H54 (cell line): ENCODE results near the gene ATF3.

Experiments
- DNase-seq: peaks from one replicate; pipeline ENCODE4 v3.0.0; 2011; ENCODE audit warnings: low spot score, mixed read lengths; ENCODE audit not compliant: insufficient read length
- FAIRE-seq: peaks from 3 replicates; lab custom pipeline; 2011; peaks lifted over from hg19 to GRCh38; lab: Jason Lieb, UNC
- POLR2A ChIP-seq: IDR thresholded peaks from 2 replicates; pipeline ENCODE4 v1.6.1; 2011; ENCODE audit warnings: low read depth, mild to moderate bottlenecking, low read length

The ATF3 gene

DNA sequence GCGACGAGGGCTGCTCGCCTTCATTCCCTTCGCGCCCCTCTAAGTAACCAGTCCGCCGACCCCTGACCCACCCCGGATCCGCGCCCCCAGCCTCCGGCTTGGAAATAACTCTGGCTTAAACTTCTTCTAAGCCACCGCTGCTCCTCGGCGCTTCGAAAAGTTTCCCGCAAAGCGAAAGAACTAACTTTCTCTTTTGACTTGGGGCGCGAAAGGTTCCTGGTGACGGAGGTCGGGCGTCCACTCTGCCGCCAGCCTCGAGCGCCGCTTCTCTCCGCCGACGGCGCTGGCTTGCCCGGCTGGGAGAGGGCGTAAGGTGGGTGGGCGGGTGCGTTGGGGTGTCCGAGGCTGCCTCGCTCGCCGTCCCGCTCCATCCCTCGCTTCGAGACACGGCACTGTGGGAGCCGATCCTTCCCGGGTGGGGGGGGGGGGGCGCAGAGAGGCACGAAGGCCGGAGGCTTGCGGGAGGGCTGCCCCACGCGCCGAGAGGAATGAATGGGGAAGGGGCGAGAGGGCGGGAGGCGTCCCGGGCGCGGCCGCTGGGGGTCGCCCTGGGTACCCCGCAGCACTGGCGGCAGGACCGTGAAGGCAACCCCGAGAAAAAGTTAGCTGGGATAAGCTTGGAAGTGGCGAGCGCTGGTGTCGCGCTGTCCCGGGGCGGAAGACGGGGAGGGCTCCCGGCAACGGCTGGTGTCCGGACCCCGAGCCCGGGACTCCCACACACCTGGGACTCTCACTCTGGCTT lies 569 bp downstream of the ATF3 start:
- no peak for TF ChIP-seq POLR2A
- peak; percentile 36 for DNase-seq
- FAIRE-seq, result no peak

DNA sequence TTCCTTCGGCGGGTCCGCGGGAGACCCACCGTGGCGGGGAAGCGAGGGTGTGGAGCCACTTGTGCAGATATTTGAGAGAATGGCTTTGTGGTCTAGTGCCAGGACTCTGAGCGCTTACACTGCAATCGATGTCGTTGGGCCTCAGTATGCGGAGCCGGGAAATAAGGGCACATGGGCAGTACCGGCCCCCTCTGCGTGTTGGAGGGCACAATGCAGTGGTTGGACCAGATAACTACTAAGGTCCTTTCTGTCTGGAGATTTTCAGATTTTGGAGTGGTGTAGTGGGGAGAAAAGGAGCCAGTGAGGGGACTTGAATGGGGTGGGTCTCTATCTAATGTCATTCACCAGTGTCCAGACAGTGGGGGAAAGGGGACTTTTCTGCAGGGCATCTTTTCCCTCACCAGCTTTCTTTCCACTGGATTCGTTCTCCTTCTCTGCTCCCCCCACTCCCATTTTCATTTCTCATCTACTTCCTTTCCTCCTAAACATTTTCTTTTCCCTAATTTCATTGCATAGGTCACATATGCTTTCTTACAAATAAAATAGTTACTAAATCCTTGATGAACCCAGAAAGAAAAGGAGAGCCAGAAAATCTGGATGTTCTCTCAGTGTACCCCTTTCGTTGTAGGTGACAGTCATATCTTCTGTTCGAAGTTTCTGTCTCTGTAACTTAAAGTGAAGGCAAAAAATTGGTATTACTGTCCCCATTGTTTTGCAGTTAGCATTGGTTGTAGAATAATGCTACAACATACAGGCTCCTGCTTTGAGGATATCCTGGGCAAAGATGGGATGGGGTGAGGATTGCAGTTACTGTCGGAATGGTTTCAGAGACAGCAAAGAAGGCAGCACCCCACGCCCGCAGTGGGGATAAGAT lies 1.4 kb downstream of the ATF3 start:
- FAIRE-seq, result no peak

DNA sequence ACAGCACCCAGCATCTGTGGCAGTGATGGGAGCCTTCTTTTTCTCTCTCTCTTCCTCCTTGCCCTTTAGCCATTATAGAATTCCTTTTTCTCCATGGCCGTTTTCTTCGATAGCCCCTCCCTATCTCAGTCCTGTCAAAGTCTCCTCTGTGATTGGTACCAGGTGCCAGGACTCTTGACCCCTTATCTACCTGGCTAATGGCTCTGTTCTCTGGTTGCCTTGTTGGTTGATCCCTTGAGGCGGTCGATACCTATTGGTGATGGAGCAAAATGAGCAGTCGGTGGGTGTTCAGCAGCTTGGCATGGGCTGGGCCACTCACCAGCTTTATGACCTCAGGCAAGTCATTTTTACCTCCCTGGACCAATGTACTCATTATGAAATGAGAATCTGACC lies 2.0 kb downstream of the ATF3 start:
- DNase-seq (no peak), FAIRE-seq (no peak)
- TF ChIP-seq POLR2A, result no peak

More for the DNA sequence above, 1.4 kb downstream of the ATF3 start:
- no peak for DNase-seq
- no peak for TF ChIP-seq POLR2A

DNA sequence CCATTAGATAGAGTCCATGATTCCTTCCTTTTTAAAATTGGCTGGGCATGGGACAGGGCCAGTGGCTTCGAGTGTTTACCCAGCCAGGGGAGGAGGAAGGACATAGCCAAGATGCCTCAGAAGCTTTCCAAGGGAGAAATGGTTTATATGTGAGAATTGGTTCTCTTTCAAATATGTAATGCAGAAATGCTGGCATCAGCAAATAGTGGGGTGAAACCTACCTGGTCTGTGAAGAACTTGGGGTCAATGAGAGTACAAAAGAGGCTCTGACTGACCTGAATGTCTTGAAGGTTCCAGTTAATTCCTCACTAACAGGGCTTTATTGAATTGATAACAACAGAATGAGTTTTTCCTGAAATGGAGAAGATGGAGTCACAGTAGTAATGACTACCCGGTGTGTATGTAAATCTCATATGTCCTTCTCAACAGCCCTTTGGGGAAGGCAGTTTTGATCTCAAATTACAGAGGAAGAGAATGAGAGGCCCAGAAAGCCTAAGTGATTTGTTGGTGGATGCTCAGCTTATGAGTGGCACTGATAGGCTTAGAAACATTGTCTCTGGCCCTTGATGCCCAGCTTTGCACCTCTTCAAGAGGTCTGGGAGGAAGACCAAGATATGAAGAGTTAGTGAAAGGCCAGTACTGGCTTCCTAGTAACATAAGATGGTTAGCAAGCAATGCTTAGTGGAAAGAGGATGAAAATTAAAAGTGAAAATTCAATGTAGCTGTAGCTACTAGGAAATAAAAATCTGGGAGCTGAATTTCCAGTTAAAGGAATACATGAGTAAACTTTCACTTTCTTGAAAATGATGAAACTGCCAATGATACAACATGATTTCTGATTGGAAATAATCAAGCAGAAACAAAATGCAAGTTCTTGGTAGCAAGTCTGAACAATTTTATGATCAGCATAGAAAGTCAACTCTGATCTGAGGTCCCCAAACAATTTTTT lies 2.7 kb downstream of the ATF3 start:
- DNase-seq (no peak), FAIRE-seq (no peak)
- no peak for TF ChIP-seq POLR2A

DNA sequence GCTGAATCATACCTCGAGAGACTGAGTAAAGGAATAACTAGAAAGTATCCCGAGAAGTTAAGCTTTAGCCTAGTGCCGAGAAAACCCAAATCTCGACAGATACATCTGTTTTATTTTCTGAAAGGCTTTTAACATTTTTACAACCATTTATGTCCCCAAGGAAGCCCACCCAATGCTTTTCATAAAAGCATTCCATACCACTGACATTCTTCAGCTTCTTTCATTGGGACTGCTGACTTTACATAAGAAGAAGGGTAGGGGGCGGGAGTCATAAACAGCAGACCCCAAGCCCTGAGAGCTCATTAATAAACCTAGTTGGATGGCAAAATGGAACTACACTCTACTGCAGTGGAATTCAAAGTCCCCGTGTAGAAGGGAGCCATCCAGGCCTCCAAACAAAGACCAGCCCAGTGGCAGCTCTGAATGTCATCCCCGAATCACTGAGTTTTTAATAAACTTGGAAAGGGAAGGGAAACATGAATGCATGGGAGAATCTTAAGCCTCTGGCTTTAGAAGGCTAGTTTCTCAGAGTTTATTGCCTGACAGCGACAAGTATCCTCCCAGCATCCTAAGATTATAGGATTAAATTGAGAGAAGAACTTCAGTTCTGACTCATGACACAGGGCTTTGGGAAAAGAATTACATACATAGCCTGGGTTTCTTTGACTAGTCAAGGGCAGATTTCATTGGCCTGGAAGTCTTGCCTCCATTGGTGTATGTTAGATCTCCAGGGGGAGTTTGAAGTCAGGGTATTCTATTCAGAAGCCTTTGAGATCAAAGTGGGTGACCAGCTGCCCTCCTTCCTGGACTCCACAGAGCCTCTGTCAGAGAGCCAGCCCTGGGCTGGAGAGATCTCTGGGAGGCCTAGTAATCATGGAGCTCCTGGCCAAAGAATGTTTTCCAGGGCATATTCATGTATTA lies 3.7 kb downstream of the ATF3 start:
- FAIRE-seq (no peak), DNase-seq (no peak)
- TF ChIP-seq POLR2A, result no peak

DNA sequence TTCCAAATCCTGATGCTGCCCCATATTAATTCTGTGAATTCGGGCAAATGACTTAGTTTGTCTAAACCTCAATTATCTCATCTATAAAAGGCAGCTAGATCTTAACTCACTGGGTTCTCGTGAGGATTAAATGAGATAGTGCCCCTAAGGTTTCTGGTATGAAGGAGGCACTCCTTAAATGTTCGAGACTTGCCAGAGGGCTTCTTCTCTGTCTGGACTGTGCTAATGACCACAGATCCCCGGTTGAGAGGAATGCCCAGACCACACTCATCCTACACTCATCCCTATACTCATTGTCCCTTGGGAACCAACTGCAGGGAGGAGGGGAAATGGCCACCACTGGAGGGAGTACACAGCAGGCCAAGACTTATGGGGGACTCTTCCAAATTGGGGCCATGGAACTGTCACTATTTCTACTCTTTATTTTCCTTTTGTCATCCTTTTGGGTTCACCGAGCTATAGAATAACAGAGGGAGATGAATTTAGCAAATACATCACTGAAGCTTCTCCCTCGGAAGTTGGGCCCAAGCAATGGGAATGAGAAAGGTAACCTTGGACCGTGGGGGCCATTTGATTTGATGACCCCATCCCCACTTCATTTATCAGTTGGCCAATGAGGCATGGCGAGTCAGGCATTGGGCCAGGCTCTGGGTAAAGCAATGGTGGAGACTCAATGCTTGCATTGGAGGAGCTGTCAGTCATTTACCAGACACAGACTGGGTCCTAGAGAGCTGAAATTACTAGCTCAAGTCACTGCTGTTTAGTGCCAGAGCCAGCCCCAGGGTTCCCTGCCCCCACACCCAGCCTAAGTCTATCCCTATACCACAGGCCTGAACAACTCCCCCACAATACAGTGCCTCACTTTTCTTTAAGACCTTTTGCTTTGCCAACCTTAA lies 5.1 kb downstream of the ATF3 start:
- DNase-seq (no peak), FAIRE-seq (no peak)
- no peak for TF ChIP-seq POLR2A

DNA sequence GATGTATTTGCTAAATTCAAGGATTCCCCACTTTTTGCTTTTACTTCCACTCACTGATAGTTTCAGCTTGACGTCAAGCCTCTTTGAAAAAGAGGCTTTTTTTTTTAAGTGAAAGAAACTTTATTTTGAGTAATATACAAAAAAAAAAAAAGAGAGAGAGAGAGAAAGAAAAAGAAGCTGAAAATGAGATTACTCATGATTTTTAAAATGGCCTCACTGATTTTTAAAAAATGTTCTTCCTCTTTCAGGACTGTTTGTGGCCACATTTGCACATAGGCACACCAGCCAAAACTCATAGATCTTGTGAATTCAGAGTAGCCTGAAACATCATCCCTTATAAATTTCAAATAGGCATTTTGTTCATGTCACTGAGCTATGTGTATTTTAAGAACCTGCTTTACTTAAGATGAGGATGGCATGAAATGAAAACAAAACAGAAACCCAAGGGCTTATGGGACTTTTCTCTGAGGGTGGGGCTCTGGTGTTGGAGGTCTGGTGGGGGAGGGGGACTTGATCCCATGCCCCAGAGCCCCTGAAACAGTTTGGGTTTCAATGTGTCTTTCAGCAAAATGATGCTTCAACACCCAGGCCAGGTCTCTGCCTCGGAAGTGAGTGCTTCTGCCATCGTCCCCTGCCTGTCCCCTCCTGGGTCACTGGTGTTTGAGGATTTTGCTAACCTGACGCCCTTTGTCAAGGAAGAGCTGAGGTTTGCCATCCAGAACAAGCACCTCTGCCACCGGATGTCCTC lies 6.1 kb downstream of the ATF3 start:
- FAIRE-seq (no peak), DNase-seq (no peak)
- no peak for TF ChIP-seq POLR2A

DNA sequence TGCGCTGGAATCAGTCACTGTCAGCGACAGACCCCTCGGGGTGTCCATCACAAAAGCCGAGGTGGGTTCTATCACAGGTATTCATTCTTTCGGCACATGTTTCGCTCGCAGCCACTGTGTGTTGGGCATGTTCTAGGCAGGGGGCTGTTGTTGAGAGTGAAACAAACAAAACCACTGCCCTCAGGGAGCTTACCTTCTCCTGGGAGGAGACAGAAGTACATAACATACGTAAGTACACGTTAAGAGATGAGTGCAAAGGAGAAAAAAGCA lies 6.6 kb downstream of the ATF3 start:
- DNase-seq, result no peak
- no peak for TF ChIP-seq POLR2A
- FAIRE-seq, result no peak

DNA sequence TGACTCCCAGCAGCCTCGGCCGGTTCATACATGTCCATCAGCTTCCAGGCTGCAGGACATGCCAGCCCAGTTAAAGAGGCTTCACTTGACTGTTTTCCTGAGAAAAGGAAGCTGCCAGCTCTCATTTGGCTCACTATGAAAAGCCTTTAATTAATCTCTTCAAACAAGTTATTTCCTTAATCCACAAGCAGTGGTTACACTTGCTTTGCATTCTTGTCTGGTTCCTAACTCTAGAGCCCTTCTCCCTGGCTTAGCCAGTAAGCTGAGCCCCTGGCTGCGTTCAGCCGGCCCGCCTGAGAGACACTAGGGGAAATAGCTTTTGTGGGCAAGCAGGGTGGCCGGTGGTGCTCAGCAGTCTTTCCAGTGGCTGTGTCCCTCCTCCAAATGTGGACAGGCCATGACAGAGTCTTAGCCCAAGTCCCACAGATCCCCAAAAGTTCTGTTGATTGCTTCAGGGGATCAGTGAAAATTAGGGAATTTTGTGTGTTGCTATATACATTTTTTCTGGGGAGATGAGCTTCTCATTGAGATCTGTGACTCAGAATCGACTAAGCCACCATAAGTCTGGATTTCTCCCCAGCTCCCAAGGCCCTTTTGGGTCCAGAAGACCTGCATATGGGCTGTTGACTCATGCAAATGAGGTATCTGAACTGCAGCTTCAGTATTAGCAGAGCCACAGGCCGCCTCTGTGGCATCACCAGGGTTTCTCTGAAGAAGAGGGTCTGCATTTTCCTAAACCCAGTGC lies 10.1 kb downstream of the ATF3 start:
- no peak for TF ChIP-seq POLR2A
- no peak for FAIRE-seq
- no peak for DNase-seq

DNA sequence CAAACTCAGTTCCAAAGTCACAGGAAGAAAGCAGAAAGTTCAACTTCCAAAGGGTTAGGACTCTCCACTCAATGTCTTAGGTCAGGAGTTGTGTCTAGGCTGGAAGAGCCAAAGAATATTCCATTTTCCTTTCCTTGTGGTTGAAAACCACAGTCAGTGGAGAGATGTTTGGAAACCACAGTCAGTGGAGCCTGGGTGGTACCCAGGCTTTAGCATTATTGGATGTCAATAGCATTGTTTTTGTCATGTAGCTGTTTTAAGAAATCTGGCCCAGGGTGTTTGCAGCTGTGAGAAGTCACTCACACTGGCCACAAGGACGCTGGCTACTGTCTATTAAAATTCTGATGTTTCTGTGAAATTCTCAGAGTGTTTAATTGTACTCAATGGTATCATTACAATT lies 11.7 kb downstream of the ATF3 start:
- FAIRE-seq (no peak), DNase-seq (no peak)
- no peak for TF ChIP-seq POLR2A
